B cell (primary cell): ENCODE results near the gene SMIM5. TPM values are rescaled to one million over a fixed set of nuclear protein-coding genes. Genes with fewer than 3 reads are reported as not detected.
A peak's percentile ranks its signal among the peaks of the same experiment; 100 is the strongest.

Experiments
- ATAC-seq: fragments of 200-7000 bp; cut with Tn5 transposase; one replicate; pipeline ENCODE4 v1.10.0; 2021; ENCODE audit warnings: low read depth, mild to moderate bottlenecking, moderate number of reproducible peaks, moderate library complexity
- CTCF ChIA-PET: fragments of 350-600 bp; sonication (Branson Sonifier 250); formaldehyde crosslinking; loops from one replicate; lab custom pipeline; 2021; ENCODE audit warnings: antibody characterized with exemption, inconsistent platforms; lab: Charles Lee
- POLR2A ChIA-PET: fragments of 350-600 bp; sonication (Branson Sonifier 250); formaldehyde crosslinking; loops from one replicate; lab custom pipeline; 2021; ENCODE audit warnings: antibody characterized with exemption; lab: Charles Lee
- DNase-seq: peaks from one replicate; pipeline ENCODE4 v3.0.0; 2013
- H2AFZ ChIP-seq: 2 replicates; pipeline ENCODE4 v1.6.1; 2012; ENCODE audit warnings: mild to moderate bottlenecking, low read depth, low read length; ENCODE audit not compliant: insufficient read depth, poor library complexity, severe bottlenecking
- H3K27ac ChIP-seq, 2 donors: 1 replicate in 1 of 2; 2 replicates in 1 of 2; pipeline ENCODE4 v1.5.1; 2012 to 2013; ENCODE audit warnings: low read length in 2 of 2, mild to moderate bottlenecking in 2 of 2, moderate library complexity in 1 of 2
- H3K27me3 ChIP-seq, 4 experiments: fragments of 200-600 bp in 1 of 4; sonication (generic) in 1 of 4; replicated peaks in 1 of 4; 1 replicate in 2 of 4; 2 replicates in 2 of 4; pipeline versions ENCODE4 v1.6.1 to v1.7.0; 2013 to 2016; ENCODE audit warnings: low read length in 3 of 4, mild to moderate bottlenecking in 2 of 4, mixed read lengths in 1 of 4, moderate library complexity in 1 of 4; ENCODE audit not compliant: insufficient read depth in 4 of 4, control insufficient read depth in 3 of 4; ENCODE audit errors: control extremely low read depth in 1 of 4
- H3K36me3 ChIP-seq, 2 experiments: replicated peaks in 1 of 2; 1 replicate in 1 of 2; 2 replicates in 1 of 2; pipeline versions ENCODE4 v1.6.1 to v1.7.1; 2013; ENCODE audit warnings: low read length in 1 of 2; ENCODE audit not compliant: insufficient read depth in 2 of 2, control insufficient read depth in 1 of 2; ENCODE audit errors: control extremely low read depth in 1 of 2, extremely low read depth in 1 of 2
- H3K4me1 ChIP-seq, 2 donors: fragments of 200-600 bp in 1 of 2; sonication (generic) in 1 of 2; 1 replicate in 1 of 2; 2 replicates in 1 of 2; pipeline versions ENCODE4 v1.5.1 to v1.6.1; 2013 to 2017; ENCODE audit warnings: low read length in 2 of 2; ENCODE audit not compliant: control insufficient read depth in 2 of 2, insufficient read depth in 2 of 2
- H3K4me2 ChIP-seq: replicated peaks from 2 replicates; pipeline ENCODE3; 2012; ENCODE audit warnings: mild to moderate bottlenecking, low read depth, low read length; ENCODE audit not compliant: poor library complexity, severe bottlenecking
- H3K4me3 ChIP-seq, 5 experiments: fragments of 200-600 bp in 1 of 5; sonication (generic) in 1 of 5; 1 replicate in 3 of 5; 2 replicates in 2 of 5; pipeline versions ENCODE4 v1.5.1 to v1.7.0; 2011 to 2016; ENCODE audit warnings: low read length in 4 of 5, mild to moderate bottlenecking in 4 of 5, low read depth in 2 of 5, control low read depth in 1 of 5, moderate library complexity in 1 of 5; ENCODE audit not compliant: insufficient read depth in 1 of 5; ENCODE audit errors: control extremely low read depth in 1 of 5, extremely low read depth in 1 of 5
- H3K79me2 ChIP-seq: fragments of 200-600 bp; sonication (generic); one replicate; pipeline ENCODE4 v1.6.0; 2016; ENCODE audit warnings: low read length; ENCODE audit not compliant: control insufficient read depth, insufficient read depth
- H3K9ac ChIP-seq: fragments of 200-600 bp; sonication (generic); 2 replicates; pipeline ENCODE4 v1.6.1; 2017; ENCODE audit warnings: mild to moderate bottlenecking, low read length, moderate library complexity
- H3K9me3 ChIP-seq, 3 donors: one replicate each; pipeline versions ENCODE4 v1.6.1 to v1.7.1; 2013; ENCODE audit warnings: low read length in 2 of 3; ENCODE audit not compliant: control insufficient read depth in 2 of 3, insufficient read depth in 1 of 3; ENCODE audit errors: control extremely low read depth in 1 of 3
- H4K20me1 ChIP-seq: 2 replicates; pipeline ENCODE4 v1.6.0; 2012; ENCODE audit warnings: mild to moderate bottlenecking, low read length; ENCODE audit not compliant: insufficient read depth, control insufficient read depth, poor library complexity, severe bottlenecking
- H3K27ac Mint-ChIP-seq: one replicate; pipeline ENCODE4 v1.8.0; 2021; ENCODE audit warnings: mixed read lengths
- H3K27me3 Mint-ChIP-seq: one replicate; pipeline ENCODE4 v1.8.0; 2021; ENCODE audit warnings: mixed read lengths
- H3K4me1 Mint-ChIP-seq: one replicate; pipeline ENCODE4 v1.8.0; 2021; ENCODE audit warnings: mixed read lengths
- H3K4me3 Mint-ChIP-seq: one replicate; pipeline ENCODE4 v1.8.0; 2021; ENCODE audit warnings: mixed read lengths
- H3K9me3 Mint-ChIP-seq: one replicate; pipeline ENCODE4 v1.8.0; 2022; ENCODE audit warnings: mixed read lengths; ENCODE audit not compliant: insufficient read depth
- EZH2 ChIP-seq: IDR thresholded peaks from 2 replicates; pipeline ENCODE4 v1.6.1; 2012; ENCODE audit warnings: borderline replicate concordance, low read depth, mild to moderate bottlenecking, moderate library complexity, low read length; ENCODE audit not compliant: insufficient read depth, poor library complexity, severe bottlenecking
- WGBS: methylation state at CpG from one replicate; pipeline ENCODE4 v1.1.5; 2013; ENCODE audit warnings: missing lambda C conversion rate; ENCODE audit not compliant: insufficient coverage; 5-methylcytosine and 5-hydroxymethylcytosine counted together
- intact Hi-C: fragments of 100-400 bp; cut with micrococcal nuclease; formaldehyde crosslinking; loops from one replicate; pipeline ENCODE4 v1.10.0; 2022
- polyA plus RNA-seq: library from polyadenylated mRNA; depleted of rRNA; stranded (reverse); fragments of >200 nt; gene quantifications from 2 replicates; pipeline ENCODE4 v1.2.3, GENCODE V29; 2012
- total RNA-seq, 2 donors: library from RNA; stranded (reverse); fragments of 120-200 nt in 1 of 2; gene quantifications; 1 replicate in 1 of 2; 2 replicates in 1 of 2; pipeline versions ENCODE4 v1.2.3 to v1.2.4, GENCODE V29; 2013 to 2022
- TF ChIP-seq, protein P1 (sequence below): fragments of 200-600 bp; IDR thresholded peaks from one replicate; pipeline ENCODE4 v1.8.0; 2022; ENCODE audit warnings: antibody characterized with exemption, mild to moderate bottlenecking

Gene SMIM5
- total and polyA plus RNA-seq, 2 donors (not counting 1 experiment from before 2014, with no cell fraction given) = 0.62 to 7.6 TPM

DNA sequence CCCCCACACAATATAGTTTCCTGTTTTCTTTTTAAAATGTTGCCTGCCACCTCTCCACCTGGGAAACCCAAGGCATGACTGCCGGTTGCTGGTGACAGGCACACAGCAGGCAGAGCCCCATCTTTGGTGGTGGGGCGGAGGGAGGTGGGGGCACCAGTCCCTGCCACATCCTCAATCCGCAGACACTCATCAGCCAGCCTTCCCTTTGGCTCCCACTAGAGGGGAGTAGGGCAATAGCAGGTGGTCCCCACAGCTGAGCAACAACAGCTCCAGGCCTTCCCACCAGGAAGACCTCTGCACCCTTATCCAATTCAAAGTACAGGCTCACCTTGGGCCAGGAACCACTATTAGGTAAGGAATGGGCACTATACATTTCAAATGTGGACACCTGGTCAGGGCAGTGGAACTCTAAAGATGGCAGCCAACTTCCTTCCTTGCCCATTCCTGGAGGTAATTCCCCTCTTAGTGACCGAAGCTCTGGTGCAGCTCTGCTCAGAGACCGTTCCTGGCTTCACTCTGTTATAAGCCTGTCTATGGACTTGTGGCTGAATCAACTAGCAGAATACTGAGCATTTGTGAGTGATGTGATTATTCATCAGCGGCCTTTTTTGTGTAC, 19.8 kb downstream of the SMIM5 start:
- H3K36me3 ChIP-seq = peaks cover 0 to 49% of the 10 kb centered on the region in 2 experiments

GRCh38 chr17:75654176-75654575, 20.9 kb downstream of the SMIM5 start:
- WGBS = 86% methylated on average over 2 of the region's 2 CpGs
- Histone ChIP-seq H3K4me2 (no peak overlapping the region), H3K4me3 (no peak overlapping the region), H2AFZ (no peak overlapping the region), H3K4me1 (peaks cover 6 to 8% of the 10 kb centered on the region in 2 donors), H3K79me2 (no peaks in the 10 kb centered on the region), H3K27me3 (no peaks in the 10 kb centered on the region), H4K20me1 (no peaks in the 10 kb centered on the region), H3K9me3 (no peaks in the 10 kb centered on the region), H3K36me3 (peaks cover 0 to 42% of the 10 kb centered on the region in 2 experiments), H3K27ac (no peak overlapping the region), H3K9ac (no peak overlapping the region)
- DNase-seq (no peak), ATAC-seq (no peak)
- intact Hi-C loops = no loop called here
- H3K27ac Mint-ChIP-seq = no peak overlapping the region
- H3K9me3 Mint-ChIP-seq = no peaks in the 10 kb centered on the region
- POLR2A ChIA-PET = no interaction called here
- CTCF ChIA-PET = interaction anchor here (0.9 to 6.5 kb wide), 9 partner anchors 10 to 176 kb away, joined by 3 to 62 read pairs (median 7); partner anchors contain the start of gene SMIM5
- no peak for TF ChIP-seq EZH2
- TF ChIP-seq, protein P1, sequence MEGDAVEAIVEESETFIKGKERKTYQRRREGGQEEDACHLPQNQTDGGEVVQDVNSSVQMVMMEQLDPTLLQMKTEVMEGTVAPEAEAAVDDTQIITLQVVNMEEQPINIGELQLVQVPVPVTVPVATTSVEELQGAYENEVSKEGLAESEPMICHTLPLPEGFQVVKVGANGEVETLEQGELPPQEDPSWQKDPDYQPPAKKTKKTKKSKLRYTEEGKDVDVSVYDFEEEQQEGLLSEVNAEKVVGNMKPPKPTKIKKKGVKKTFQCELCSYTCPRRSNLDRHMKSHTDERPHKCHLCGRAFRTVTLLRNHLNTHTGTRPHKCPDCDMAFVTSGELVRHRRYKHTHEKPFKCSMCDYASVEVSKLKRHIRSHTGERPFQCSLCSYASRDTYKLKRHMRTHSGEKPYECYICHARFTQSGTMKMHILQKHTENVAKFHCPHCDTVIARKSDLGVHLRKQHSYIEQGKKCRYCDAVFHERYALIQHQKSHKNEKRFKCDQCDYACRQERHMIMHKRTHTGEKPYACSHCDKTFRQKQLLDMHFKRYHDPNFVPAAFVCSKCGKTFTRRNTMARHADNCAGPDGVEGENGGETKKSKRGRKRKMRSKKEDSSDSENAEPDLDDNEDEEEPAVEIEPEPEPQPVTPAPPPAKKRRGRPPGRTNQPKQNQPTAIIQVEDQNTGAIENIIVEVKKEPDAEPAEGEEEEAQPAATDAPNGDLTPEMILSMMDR = no peak
- peaks cover 7% of the 10 kb centered on the region for H3K4me1 Mint-ChIP-seq
- no peak overlapping the region for H3K4me3 Mint-ChIP-seq
- H3K27me3 Mint-ChIP-seq = no peaks in the 10 kb centered on the region

More for the DNA sequence above, 19.8 kb downstream of the SMIM5 start:
- Mint-ChIP-seq H3K4me3 (no peak overlapping the region), H3K27ac (peak overlapping the region; percentile 20), H3K4me1 (peaks cover 7% of the 10 kb centered on the region), H3K9me3 (no peaks in the 10 kb centered on the region), H3K27me3 (no peaks in the 10 kb centered on the region)
- ChIA-PET CTCF (interaction anchor here (1.7 to 6.5 kb wide), 5 partner anchors 9 to 100 kb away, joined by 5 to 62 read pairs (median 7); partner anchors contain the start of gene SMIM5), POLR2A (interaction anchor here (0.6 kb wide), 1 partner anchor 93 kb away, joined by 13 read pairs; no protein-coding TSS in a partner anchor)
- ATAC-seq (peak; percentile 81), DNase-seq (peak; percentile 59)
- Histone ChIP-seq H3K9ac (no peak overlapping the region), H3K9me3 (no peaks in the 10 kb centered on the region), H3K27ac (no peak overlapping the region), H3K27me3 (no peaks in the 10 kb centered on the region), H3K4me1 (peaks cover 6 to 8% of the 10 kb centered on the region in 2 donors), H2AFZ (no peak overlapping the region), H3K4me3 (no peak overlapping the region), H3K4me2 (no peak overlapping the region), H4K20me1 (no peaks in the 10 kb centered on the region), H3K79me2 (no peaks in the 10 kb centered on the region)
- TF ChIP-seq, protein P1 = peak; percentile 73
- no peak for TF ChIP-seq EZH2
- intact Hi-C loops = loop anchor here (2.0 kb wide), 1 partner anchor 20 kb away; the partner anchor contains the start of gene SMIM5
- WGBS = 53% methylated on average over 3 of the region's 6 CpGs
